ENCODE data around the gene STBD1.

- TF ChIP-seq CTCF (IDR thresholded peaks at IDR 0.05) (no peak), POLR2A (IDR thresholded peaks at IDR 0.05) (no peak), EP300 (IDR thresholded peaks at IDR 0.05) (no peak)
Measured at GRCh38 chr4:76339364-76339763, 32.8 kb downstream of the STBD1 start.

Measured in tibial nerve (tissue), 4 donors.